ENCODE results near the gene OLIG2.

OLIG2 gene

GRCh38 chr21:33021667-33022066 lies 4.1 kb upstream of the OLIG2 start:
- no peak for ATAC-seq
- TF ChIP-seq POU6F1 (CRISPR knock-in tag; IDR thresholded peaks at IDR 0.05; ENCODE audit: borderline replicate concordance, low read depth) (no peak), TOX (CRISPR knock-in tag; IDR thresholded peaks at IDR 0.05; ENCODE audit: borderline replicate concordance) (no peak), ESRRG (CRISPR knock-in tag; IDR thresholded peaks at IDR 0.05) (no peak), ZFP30 (CRISPR knock-in tag; IDR thresholded peaks at IDR 0.05) (no peak), ZNF8 (CRISPR knock-in tag; IDR thresholded peaks at IDR 0.05) (no peak), OSR1 (CRISPR knock-in tag; IDR thresholded peaks at IDR 0.05) (no peak), GLIS3 (CRISPR knock-in tag; IDR thresholded peaks at IDR 0.05) (no peak), CREB5 (CRISPR knock-in tag; IDR thresholded peaks at IDR 0.05; ENCODE audit: low read depth) (no peak), PPARA (CRISPR knock-in tag; IDR thresholded peaks at IDR 0.05; ENCODE audit: borderline replicate concordance) (no peak)
- TF ChIP-seq, protein P1, sequence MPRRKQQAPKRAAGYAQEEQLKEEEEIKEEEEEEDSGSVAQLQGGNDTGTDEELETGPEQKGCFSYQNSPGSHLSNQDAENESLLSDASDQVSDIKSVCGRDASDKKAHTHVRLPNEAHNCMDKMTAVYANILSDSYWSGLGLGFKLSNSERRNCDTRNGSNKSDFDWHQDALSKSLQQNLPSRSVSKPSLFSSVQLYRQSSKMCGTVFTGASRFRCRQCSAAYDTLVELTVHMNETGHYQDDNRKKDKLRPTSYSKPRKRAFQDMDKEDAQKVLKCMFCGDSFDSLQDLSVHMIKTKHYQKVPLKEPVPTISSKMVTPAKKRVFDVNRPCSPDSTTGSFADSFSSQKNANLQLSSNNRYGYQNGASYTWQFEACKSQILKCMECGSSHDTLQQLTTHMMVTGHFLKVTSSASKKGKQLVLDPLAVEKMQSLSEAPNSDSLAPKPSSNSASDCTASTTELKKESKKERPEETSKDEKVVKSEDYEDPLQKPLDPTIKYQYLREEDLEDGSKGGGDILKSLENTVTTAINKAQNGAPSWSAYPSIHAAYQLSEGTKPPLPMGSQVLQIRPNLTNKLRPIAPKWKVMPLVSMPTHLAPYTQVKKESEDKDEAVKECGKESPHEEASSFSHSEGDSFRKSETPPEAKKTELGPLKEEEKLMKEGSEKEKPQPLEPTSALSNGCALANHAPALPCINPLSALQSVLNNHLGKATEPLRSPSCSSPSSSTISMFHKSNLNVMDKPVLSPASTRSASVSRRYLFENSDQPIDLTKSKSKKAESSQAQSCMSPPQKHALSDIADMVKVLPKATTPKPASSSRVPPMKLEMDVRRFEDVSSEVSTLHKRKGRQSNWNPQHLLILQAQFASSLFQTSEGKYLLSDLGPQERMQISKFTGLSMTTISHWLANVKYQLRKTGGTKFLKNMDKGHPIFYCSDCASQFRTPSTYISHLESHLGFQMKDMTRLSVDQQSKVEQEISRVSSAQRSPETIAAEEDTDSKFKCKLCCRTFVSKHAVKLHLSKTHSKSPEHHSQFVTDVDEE (CRISPR knock-in tag; IDR thresholded peaks at IDR 0.05), result no peak
- TF ChIP-seq, protein P2, sequence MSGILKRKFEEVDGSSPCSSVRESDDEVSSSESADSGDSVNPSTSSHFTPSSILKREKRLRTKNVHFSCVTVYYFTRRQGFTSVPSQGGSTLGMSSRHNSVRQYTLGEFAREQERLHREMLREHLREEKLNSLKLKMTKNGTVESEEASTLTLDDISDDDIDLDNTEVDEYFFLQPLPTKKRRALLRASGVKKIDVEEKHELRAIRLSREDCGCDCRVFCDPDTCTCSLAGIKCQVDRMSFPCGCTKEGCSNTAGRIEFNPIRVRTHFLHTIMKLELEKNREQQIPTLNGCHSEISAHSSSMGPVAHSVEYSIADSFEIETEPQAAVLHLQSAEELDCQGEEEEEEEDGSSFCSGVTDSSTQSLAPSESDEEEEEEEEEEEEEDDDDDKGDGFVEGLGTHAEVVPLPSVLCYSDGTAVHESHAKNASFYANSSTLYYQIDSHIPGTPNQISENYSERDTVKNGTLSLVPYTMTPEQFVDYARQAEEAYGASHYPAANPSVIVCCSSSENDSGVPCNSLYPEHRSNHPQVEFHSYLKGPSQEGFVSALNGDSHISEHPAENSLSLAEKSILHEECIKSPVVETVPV (CRISPR knock-in tag; IDR thresholded peaks at IDR 0.05), result no peak

GRCh38 chr21:33022489-33022827 lies 3.3 kb upstream of the OLIG2 start:
- TF ChIP-seq POU6F1 (CRISPR knock-in tag; IDR thresholded peaks at IDR 0.05; ENCODE audit: borderline replicate concordance, low read depth), result no peak
- no peak for TF ChIP-seq GLIS3 (CRISPR knock-in tag; IDR thresholded peaks at IDR 0.05)
- no peak for TF ChIP-seq PATZ1 (CRISPR knock-in tag; IDR thresholded peaks at IDR 0.05; ENCODE audit: borderline replicate concordance)
- no peak for TF ChIP-seq ISL1 (CRISPR knock-in tag; IDR thresholded peaks at IDR 0.05)
- no peak for TF ChIP-seq CREB5 (CRISPR knock-in tag; IDR thresholded peaks at IDR 0.05; ENCODE audit: low read depth)
- no peak for TF ChIP-seq BACH2 (CRISPR knock-in tag; IDR thresholded peaks at IDR 0.05; ENCODE audit: borderline replicate concordance)
- ATAC-seq, result no peak

- no peak for TF ChIP-seq BACH2 (CRISPR knock-in tag; IDR thresholded peaks at IDR 0.05; ENCODE audit: borderline replicate concordance)
- ATAC-seq, result no peak
These were observed 2.7 kb upstream of the OLIG2 start for GRCh38 chr21:33022828-33023573.
